ENCODE measurements around the gene DCAF5. TPM values are rescaled to one million over a fixed set of nuclear protein-coding genes. Genes with fewer than 3 reads are reported as not detected.

Gene DCAF5
- total and polyA plus RNA-seq, 2 of the 13 experiments (the other 11 are each of a cell fraction or from before 2014, with no cell fraction given): 13.4 to 31.6 TPM

DNA sequence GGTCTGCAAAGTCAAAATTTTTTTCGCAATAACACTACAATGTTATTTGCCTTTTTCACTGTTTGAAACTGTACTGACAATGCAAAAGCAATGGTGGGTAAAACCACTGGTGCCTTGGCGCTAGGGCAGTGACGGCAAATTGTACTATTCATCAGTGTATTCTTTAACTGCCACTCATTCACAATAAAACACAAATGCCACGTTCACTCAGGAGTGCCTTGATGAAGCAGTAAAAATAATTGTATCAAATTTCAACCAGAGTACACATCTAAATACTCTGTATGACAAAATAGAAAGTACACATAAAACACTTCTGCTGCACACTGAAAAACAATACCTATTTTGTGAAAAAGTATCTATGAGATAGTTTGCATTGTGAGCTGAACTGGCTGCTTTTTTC is 17.8 kb downstream of the DCAF5 start:
- in situ Hi-C loops (cut with HindIII; ENCODE audit: extremely low pct_ligation_motif_present, low pct_unique_long_range_greater_than_20kb) (no loop called here), intact Hi-C loops (cut with micrococcal nuclease; ENCODE audit: unreplicated experiment) (loop anchor here (10.0 kb wide), 1 partner anchor 60 kb away; the partner anchor contains the start of gene EXD2)
- Histone ChIP-seq H3K36me3 (replicated peaks in 1 of 2; ENCODE audit: control insufficient read depth in 1 of 2, insufficient read depth in 2 of 2, low read length in 2 of 2) (peaks cover 0 to 6% of the 10 kb centered on the region in 2 experiments; a peak in 3 of 5 replicates), H3K4me3 (replicated peaks in 1 of 3; ENCODE audit: insufficient read depth in 1 of 3, low read depth in 2 of 3, low read length in 3 of 3) (no peak overlapping the region), H3K9me3 (ENCODE audit: low read length) (no peaks in the 10 kb centered on the region), H2AFZ (ENCODE audit: low read length) (no peak overlapping the region), H3K27me3 (ENCODE audit: control insufficient read depth in 1 of 2, insufficient read depth in 2 of 2, low read length in 2 of 2) (no peaks in the 10 kb centered on the region), H4K20me1 (ENCODE audit: insufficient read depth, low read length) (peaks cover 5% of the 10 kb centered on the region; the same call in 1 of the 2 replicates), H3K79me2 (ENCODE audit: insufficient read depth, low read length) (peaks cover 41% of the 10 kb centered on the region), H3K4me2 (ENCODE audit: low read depth, low read length) (no peak overlapping the region), H3K27ac (ENCODE audit: extremely low read length, insufficient read depth, low read length) (no peak overlapping the region), H3K9ac (ENCODE audit: insufficient read depth, low read depth, low read length) (no peak overlapping the region), H3K4me1 (ENCODE audit: insufficient read depth, low read length) (no peaks in the 10 kb centered on the region)
- BruUV-seq (replicated peaks): no TSS peak
- no peak for TF ChIP-seq MXD1 (CRISPR knock-in tag; IDR thresholded peaks at IDR 0.05)
- TF ChIP-seq SIX1 (CRISPR knock-in tag; IDR thresholded peaks at IDR 0.05; ENCODE audit: borderline replicate concordance): no peak
- no peak for TF ChIP-seq ZFP62 (CRISPR knock-in tag; IDR thresholded peaks at IDR 0.05)
- no peak for TF ChIP-seq ZNF792 (CRISPR knock-in tag; IDR thresholded peaks at IDR 0.05)
- TF ChIP-seq ZNF432 (CRISPR knock-in tag; IDR thresholded peaks at IDR 0.05; ENCODE audit: borderline replicate concordance): no peak
- TF ChIP-seq BORCS8-MEF2B (CRISPR knock-in tag; IDR thresholded peaks at IDR 0.05): no peak
- TF ChIP-seq SALL2 (CRISPR knock-in tag; IDR thresholded peaks at IDR 0.05): no peak
- TF ChIP-seq ZMAT3 (CRISPR knock-in tag; conservative IDR thresholded peaks at IDR 0.05): no peak
- TF ChIP-seq TCF12 (IDR thresholded peaks at IDR 0.05): no peak
- TF ChIP-seq TCF12 (CRISPR knock-in tag; IDR thresholded peaks at IDR 0.05): no peak
- TF ChIP-seq ZNF746 (CRISPR knock-in tag; IDR thresholded peaks at IDR 0.05): no peak
- TF ChIP-seq, protein P1, sequence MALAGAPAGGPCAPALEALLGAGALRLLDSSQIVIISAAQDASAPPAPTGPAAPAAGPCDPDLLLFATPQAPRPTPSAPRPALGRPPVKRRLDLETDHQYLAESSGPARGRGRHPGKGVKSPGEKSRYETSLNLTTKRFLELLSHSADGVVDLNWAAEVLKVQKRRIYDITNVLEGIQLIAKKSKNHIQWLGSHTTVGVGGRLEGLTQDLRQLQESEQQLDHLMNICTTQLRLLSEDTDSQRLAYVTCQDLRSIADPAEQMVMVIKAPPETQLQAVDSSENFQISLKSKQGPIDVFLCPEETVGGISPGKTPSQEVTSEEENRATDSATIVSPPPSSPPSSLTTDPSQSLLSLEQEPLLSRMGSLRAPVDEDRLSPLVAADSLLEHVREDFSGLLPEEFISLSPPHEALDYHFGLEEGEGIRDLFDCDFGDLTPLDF (CRISPR knock-in tag; IDR thresholded peaks at IDR 0.05): no peak
- TF ChIP-seq SIN3A (IDR thresholded peaks at IDR 0.05; ENCODE audit: borderline replicate concordance, low read depth, low read length): no peak
- TF ChIP-seq ZFP36 (IDR thresholded peaks at IDR 0.05; ENCODE audit: borderline replicate concordance, low read depth, low read length, partially characterized antibody): no peak
- no peak for TF ChIP-seq PAF1 (CRISPR knock-in tag; IDR thresholded peaks at IDR 0.05)
- ATAC-seq (no peak), FAIRE-seq (no peak), DNase-seq (ENCODE audit: low spot score) (no peak)
- CTCF ChIA-PET (ENCODE audit: low intra/inter-chr PET ratio, low total read pairs): no interaction called here
- POLR2A ChIA-PET: no interaction called here
- 96% methylated on average over 4 of the region's 4 CpGs for WGBS (ENCODE audit: low lambda C conversion rate)

Measured in HepG2 (cell line).